ENCODE results near the gene ELAVL2.

Gene ELAVL2

GRCh38 chr9:23842565-23843129, 16.6 kb upstream of the ELAVL2 start:
- no peak for TF ChIP-seq CTCF (conservative IDR thresholded peaks at IDR 0.05; ENCODE audit: control insufficient read depth, insufficient read depth, low read depth, low read length)
- DNase-seq (ENCODE audit: low read depth), result no peak

GRCh38 chr9:23841304-23841703, 15.3 kb upstream of the ELAVL2 start:
- H3K4me3 ChIP-seq (ENCODE audit: control insufficient read depth, low read depth, low read length), result no peak overlapping the region
- DNase-seq (ENCODE audit: low read depth), result no peak
- no peak for TF ChIP-seq CTCF (conservative IDR thresholded peaks at IDR 0.05; ENCODE audit: control insufficient read depth, insufficient read depth, low read depth, low read length)

More at GRCh38 chr9:23842565-23843129, 16.6 kb upstream of the ELAVL2 start:
- no peak overlapping the region for H3K4me3 ChIP-seq (ENCODE audit: control insufficient read depth, low read depth, low read length)

- DNase-seq (ENCODE audit: low read depth), result no peak
- no peak for TF ChIP-seq CTCF (conservative IDR thresholded peaks at IDR 0.05; ENCODE audit: control insufficient read depth, insufficient read depth, low read depth, low read length)
- no peak overlapping the region for H3K4me3 ChIP-seq (ENCODE audit: control insufficient read depth, low read depth, low read length)
Observed at GRCh38 chr9:23837038-23837437, 11.0 kb upstream of the ELAVL2 start.

GRCh38 chr9:23830929-23831730, 5.1 kb upstream of the ELAVL2 start:
- no peak overlapping the region for H3K4me3 ChIP-seq (ENCODE audit: control insufficient read depth, low read depth, low read length)
- DNase-seq (ENCODE audit: low read depth), result no peak
- TF ChIP-seq CTCF (conservative IDR thresholded peaks at IDR 0.05; ENCODE audit: control insufficient read depth, insufficient read depth, low read depth, low read length), result no peak

- no peak overlapping the region for H3K4me3 ChIP-seq (ENCODE audit: control insufficient read depth, low read depth, low read length)
- no peak for TF ChIP-seq CTCF (conservative IDR thresholded peaks at IDR 0.05; ENCODE audit: control insufficient read depth, insufficient read depth, low read depth, low read length)
- no peak for DNase-seq (ENCODE audit: low read depth)
Observed at GRCh38 chr9:23830476-23830805, 4.4 kb upstream of the ELAVL2 start.

GRCh38 chr9:23829580-23830475, 3.8 kb upstream of the ELAVL2 start:
- peak; percentile 20 for DNase-seq (ENCODE audit: low read depth)
- TF ChIP-seq CTCF (conservative IDR thresholded peaks at IDR 0.05; ENCODE audit: control insufficient read depth, insufficient read depth, low read depth, low read length), result no peak
- H3K4me3 ChIP-seq (ENCODE audit: control insufficient read depth, low read depth, low read length), result no peak overlapping the region
